GM19372 (cell line): Measurements from ENCODE around the gene ELMO1.

Experiments used
- ATAC-seq: cut with Tn5 transposase; IDR thresholded peaks from one replicate; pipeline ENCODE4 v1.9.1; 2021; ENCODE audit warnings: mild to moderate bottlenecking, low read depth, moderate library complexity; ENCODE audit not compliant: unreplicated experiment

Gene ELMO1

GRCh38 chr7:36827726-36828703, 620.6 kb downstream of the ELMO1 start:
- no peak for ATAC-seq

- ATAC-seq: no peak
These were observed 623.2 kb downstream of the ELMO1 start for GRCh38 chr7:36825501-36825900.

GRCh38 chr7:36823353-36823752, 625.3 kb downstream of the ELMO1 start:
- no peak for ATAC-seq

- no peak for ATAC-seq
These were observed 627.0 kb downstream of the ELMO1 start for GRCh38 chr7:36821617-36822016.

- ATAC-seq: no peak
These were observed 628.0 kb downstream of the ELMO1 start for GRCh38 chr7:36820527-36821170.

GRCh38 chr7:36819639-36820038, 629.0 kb downstream of the ELMO1 start:
- ATAC-seq: no peak

GRCh38 chr7:36814311-36814710, 634.4 kb downstream of the ELMO1 start:
- ATAC-seq: no peak

GRCh38 chr7:36811807-36812206, 636.9 kb downstream of the ELMO1 start:
- ATAC-seq: no peak

GRCh38 chr7:36810489-36810888, 638.2 kb downstream of the ELMO1 start:
- ATAC-seq: no peak

GRCh38 chr7:36810032-36810431, 638.6 kb downstream of the ELMO1 start:
- no peak for ATAC-seq

- ATAC-seq: no peak
These were observed 639.2 kb downstream of the ELMO1 start for GRCh38 chr7:36809510-36809909.

- no peak for ATAC-seq
These were observed 639.6 kb downstream of the ELMO1 start for GRCh38 chr7:36809086-36809485.

GRCh38 chr7:36806891-36807290, 641.8 kb downstream of the ELMO1 start:
- ATAC-seq: no peak
